DMS 273 treated with DMSO at 0.1 percent for 48 hours (cell line): ENCODE data around the gene PKP1.
A peak's percentile ranks its signal among the peaks of the same experiment; 100 is the strongest.

Experiments used
- DNase-seq: peaks from one replicate; lab custom pipeline; 2025; lab: John Stamatoyannopoulos, UW

PKP1 gene

GRCh38 chr1:201309416-201309815, 26.1 kb downstream of the PKP1 start:
- peak; percentile 50 for DNase-seq

- no peak for DNase-seq
These were observed 27.1 kb downstream of the PKP1 start for GRCh38 chr1:201310251-201310985.

- peak; percentile 54 for DNase-seq
These were observed 27.7 kb downstream of the PKP1 start for GRCh38 chr1:201310986-201311355.

- no peak for DNase-seq
These were observed 28.2 kb downstream of the PKP1 start for GRCh38 chr1:201311356-201312011.

- no peak for DNase-seq
These were observed 29.0 kb downstream of the PKP1 start for GRCh38 chr1:201312298-201312697.

GRCh38 chr1:201313086-201313485, 29.8 kb downstream of the PKP1 start:
- no peak for DNase-seq

- DNase-seq = no peak
These were observed 33.2 kb downstream of the PKP1 start for GRCh38 chr1:201316556-201316955.

- no peak for DNase-seq
These were observed 34.2 kb downstream of the PKP1 start for GRCh38 chr1:201317551-201317950.

- no peak for DNase-seq
These were observed 35.4 kb downstream of the PKP1 start for GRCh38 chr1:201318504-201319340.

GRCh38 chr1:201319631-201320030, 36.3 kb downstream of the PKP1 start:
- no peak for DNase-seq

- DNase-seq = no peak
These were observed 37.0 kb downstream of the PKP1 start for GRCh38 chr1:201320168-201320788.

GRCh38 chr1:201321826-201322390, 38.6 kb downstream of the PKP1 start:
- DNase-seq = no peak

- DNase-seq = no peak
These were observed 39.6 kb downstream of the PKP1 start for GRCh38 chr1:201322653-201323510.

GRCh38 chr1:201324306-201324705, 41.0 kb downstream of the PKP1 start:
- DNase-seq = no peak

GRCh38 chr1:201324821-201325677, 41.7 kb downstream of the PKP1 start:
- DNase-seq = no peak

- no peak for DNase-seq
These were observed 42.4 kb downstream of the PKP1 start for GRCh38 chr1:201325678-201326060.

GRCh38 chr1:201326710-201327109, 43.4 kb downstream of the PKP1 start:
- no peak for DNase-seq

- no peak for DNase-seq
These were observed 44.5 kb downstream of the PKP1 start for GRCh38 chr1:201327687-201328240.

GRCh38 chr1:201328576-201328975, 45.3 kb downstream of the PKP1 start:
- DNase-seq = no peak

GRCh38 chr1:201329286-201329685, 46.0 kb downstream of the PKP1 start:
- DNase-seq = no peak
